H1 (cell line): ENCODE measurements around the gene IGFALS. TPM values are rescaled to one million over a fixed set of nuclear protein-coding genes. Genes with fewer than 3 reads are reported as not detected.

Source experiments
- BCL11A ChIP-seq, 2 experiments: IDR thresholded peaks; one replicate each; pipeline ENCODE4 v1.6.1; 2011; ENCODE audit warnings: low read depth in 2 of 2, low read length in 2 of 2, mild to moderate bottlenecking in 2 of 2
- CBX5 ChIP-seq: fragments of 300-800, 300-1000 bp; sonication (generic); IDR thresholded peaks from 2 replicates; pipeline ENCODE4 v1.7.1; 2016; ENCODE audit warnings: antibody characterized with exemption, low read length, low read depth
- polyA plus RNA-seq, 7 experiments: library from polyadenylated mRNA; depleted of rRNA in 3 of 7; stranded (reverse) in 5 of 7; unstranded in 2 of 7; fragments of >200 nt in 5 of 7; fragments of 200-250 nt in 2 of 7; gene quantifications; 1 replicate in 5 of 7; 2 replicates in 1 of 7; 4 replicates in 1 of 7; pipeline versions ENCODE4 v1.2.1 to v1.2.3, GENCODE V29; 2011 to 2013; ENCODE audit warnings: missing spikeins in 2 of 7, mixed read lengths in 2 of 7
- total RNA-seq: library from RNA; stranded (reverse); fragmentation: NEBNext Ultra II Directional; extraction: Animal tissue kit (Norgen Biotek cat#: 25700); gene quantifications from 2 replicates; pipeline ENCODE4 v1.2.1, GENCODE V29; 2021

The IGFALS gene
- total and polyA plus RNA-seq, 2 of the 8 experiments (the other 6 are each of a cell fraction or from before 2014, with no cell fraction given) = not detected

GRCh38 chr16:1763521-1764511 is 29.7 kb downstream of the IGFALS start (continued):
- TF ChIP-seq CBX5 (no peak), BCL11A (IDR thresholded peaks at IDR 0.05; ENCODE audit: low read depth in 2 of 2, low read length in 2 of 2) (no peak)
